ENCODE measurements around the gene SLC31A1.

DNA sequence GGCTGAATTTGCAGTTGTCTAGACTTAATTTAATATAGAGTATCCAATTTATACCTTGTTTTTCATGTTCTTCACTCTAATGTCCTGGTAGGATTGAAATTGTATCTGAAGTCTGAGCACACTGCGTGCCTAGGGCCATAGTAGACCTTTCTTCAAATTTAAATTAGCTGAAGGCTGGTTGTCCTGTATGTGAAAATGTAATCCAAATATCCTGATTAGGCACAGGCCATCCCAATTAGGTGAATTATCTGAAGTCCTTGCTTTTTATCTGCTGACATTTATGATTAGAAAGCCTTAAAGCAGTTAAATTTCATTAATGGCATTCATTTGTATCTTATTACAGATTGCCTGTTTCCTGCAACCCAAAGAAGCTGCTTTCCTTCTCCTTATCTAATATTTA is 33.6 kb downstream of the SLC31A1 start:
- TF ChIP-seq, protein P1, sequence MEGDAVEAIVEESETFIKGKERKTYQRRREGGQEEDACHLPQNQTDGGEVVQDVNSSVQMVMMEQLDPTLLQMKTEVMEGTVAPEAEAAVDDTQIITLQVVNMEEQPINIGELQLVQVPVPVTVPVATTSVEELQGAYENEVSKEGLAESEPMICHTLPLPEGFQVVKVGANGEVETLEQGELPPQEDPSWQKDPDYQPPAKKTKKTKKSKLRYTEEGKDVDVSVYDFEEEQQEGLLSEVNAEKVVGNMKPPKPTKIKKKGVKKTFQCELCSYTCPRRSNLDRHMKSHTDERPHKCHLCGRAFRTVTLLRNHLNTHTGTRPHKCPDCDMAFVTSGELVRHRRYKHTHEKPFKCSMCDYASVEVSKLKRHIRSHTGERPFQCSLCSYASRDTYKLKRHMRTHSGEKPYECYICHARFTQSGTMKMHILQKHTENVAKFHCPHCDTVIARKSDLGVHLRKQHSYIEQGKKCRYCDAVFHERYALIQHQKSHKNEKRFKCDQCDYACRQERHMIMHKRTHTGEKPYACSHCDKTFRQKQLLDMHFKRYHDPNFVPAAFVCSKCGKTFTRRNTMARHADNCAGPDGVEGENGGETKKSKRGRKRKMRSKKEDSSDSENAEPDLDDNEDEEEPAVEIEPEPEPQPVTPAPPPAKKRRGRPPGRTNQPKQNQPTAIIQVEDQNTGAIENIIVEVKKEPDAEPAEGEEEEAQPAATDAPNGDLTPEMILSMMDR (IDR thresholded peaks at IDR 0.05), result no peak
- no peak for TF ChIP-seq POLR2A (IDR thresholded peaks at IDR 0.05)

Measured in adrenal gland (tissue), 5 donors.